NCI-H82 treated with DMSO at 0.1 percent for 48 hours (cell line): ENCODE data around the gene ANGEL1.
A peak's percentile ranks its signal among the peaks of the same experiment; 100 is the strongest.

Experiments
- DNase-seq: peaks from one replicate; lab custom pipeline; 2025; ENCODE audit not compliant: unreplicated experiment; lab: John Stamatoyannopoulos, UW

The ANGEL1 gene

GRCh38 chr14:76820700-76821099, 8.0 kb upstream of the ANGEL1 start:
- no peak for DNase-seq

DNA sequence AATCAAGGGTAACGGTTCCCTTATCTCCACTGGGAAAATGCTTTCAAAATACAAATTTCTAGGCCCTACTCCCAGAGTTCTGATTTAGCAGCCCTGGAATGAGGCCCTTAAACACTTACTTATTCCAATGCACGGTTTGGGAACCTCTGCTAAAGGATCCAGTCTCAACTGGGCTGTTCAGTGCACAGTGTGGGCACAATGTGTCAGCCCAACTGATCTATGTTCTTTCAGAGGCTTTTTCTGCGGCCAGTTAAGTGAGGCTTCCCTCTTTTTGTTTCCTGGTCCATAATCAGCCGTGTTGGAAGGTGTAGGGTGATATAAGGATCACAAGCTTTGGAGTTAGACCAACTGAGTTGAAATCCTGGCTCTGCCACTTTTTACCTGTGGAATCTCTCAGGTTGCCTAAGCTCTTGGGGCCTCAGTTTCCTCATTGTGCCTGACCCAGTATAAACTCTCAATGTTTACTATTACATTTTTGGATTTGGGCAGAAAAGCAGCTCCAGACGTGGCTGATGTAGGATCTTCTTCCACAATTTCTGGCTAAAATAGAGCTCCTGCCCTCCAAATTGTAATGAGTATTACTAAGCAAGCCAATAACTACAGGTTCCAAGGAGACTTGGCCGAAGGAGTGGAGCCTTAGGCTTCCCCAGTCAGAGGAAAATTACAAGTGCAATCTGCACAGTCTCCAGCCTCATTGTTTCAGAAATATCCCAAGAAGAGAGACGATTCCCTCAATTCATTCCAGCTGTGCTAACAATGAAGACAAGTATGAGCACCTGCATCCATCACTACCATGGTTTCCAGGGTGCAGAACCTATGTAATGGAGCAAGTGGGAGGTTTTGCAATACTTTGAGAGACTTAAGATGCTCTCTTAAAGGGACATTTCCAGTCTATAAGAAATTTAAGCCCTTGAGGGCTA, 2.3 kb upstream of the ANGEL1 start:
- DNase-seq: no peak

- DNase-seq: no peak
These were observed 625 bp downstream of the ANGEL1 start for GRCh38 chr14:76812093-76812421.

DNA sequence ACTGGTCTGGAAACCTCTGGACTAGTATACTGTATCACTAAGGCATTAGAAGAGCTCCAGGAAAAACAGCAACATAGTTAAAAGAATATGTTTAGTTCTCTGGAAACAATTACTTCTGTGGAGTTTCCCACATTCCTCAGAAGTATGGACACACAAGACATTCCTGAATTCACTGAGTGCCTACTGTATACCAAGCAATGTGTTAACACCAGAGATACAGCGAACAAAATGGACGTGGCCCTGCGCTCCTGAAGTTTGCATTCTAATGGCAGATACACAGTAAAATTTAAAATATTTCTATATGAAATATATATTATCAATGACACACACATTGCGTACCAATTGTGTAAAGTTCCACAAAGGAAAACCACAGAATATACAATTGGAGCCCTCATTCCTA, 1.1 kb downstream of the ANGEL1 start:
- DNase-seq: no peak

DNA sequence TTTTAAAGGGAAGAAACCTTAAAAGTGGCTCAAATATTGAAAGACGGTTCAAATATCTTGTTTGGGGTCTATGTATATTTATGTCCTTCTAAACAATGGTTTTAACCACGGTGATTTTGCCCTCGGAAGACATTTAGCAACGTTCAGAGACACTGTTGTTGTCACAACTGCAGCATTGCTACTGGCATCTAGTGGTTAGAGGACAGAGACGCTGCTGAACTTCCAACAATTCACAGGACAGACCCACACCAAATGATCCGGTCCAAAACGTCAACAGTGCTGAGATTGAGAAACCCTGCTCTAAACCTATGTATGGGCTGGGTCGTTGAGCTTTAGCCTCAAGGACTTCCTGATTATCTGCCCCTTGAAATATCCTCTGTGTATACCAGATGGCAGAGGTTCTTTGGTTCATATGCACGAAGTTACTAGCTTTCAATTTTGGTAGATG, 1.7 kb downstream of the ANGEL1 start:
- no peak for DNase-seq

- no peak for DNase-seq
These were observed 2.2 kb downstream of the ANGEL1 start for GRCh38 chr14:76810525-76810924.

DNA sequence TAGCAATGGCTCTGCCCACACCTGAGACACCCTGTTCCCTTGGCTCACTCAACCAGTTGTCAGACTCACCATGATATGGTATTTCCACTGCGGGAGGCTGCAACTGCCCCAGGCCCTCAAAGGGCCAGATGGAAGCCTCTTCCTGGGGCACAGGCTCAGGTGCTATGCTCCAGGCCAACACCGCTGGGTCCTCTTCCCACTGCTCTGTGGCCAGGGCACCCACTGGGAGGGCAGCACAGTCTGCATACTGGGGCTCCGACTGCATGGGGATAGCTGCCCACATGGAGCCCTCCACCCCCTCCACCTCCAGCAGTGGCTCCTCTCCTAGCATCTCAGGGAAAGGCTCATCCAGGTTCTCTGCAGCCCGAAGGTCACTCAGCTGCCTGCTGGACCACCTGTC, 3.7 kb downstream of the ANGEL1 start:
- DNase-seq: no peak

DNA sequence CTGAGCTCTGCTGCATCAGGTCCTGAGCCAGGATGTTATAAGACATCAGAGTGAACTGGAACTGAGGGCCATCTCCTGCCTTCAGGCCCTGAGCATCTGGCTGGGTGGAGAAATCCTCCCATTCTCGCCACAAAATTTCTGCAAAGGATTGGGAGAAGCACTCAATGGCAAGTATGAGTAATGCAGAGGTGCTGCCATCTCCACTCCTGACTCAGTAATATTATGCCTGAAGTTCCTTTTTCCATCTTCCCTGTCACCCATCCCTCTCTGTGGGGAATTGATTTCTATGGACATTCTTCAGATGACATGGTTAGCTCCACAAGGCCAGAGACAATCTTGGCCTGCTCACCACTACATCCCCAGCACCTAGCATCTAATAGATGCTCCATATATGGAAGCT, 4.7 kb downstream of the ANGEL1 start:
- DNase-seq: no peak

- no peak for DNase-seq
These were observed 6.2 kb downstream of the ANGEL1 start for GRCh38 chr14:76806446-76806845.

DNA sequence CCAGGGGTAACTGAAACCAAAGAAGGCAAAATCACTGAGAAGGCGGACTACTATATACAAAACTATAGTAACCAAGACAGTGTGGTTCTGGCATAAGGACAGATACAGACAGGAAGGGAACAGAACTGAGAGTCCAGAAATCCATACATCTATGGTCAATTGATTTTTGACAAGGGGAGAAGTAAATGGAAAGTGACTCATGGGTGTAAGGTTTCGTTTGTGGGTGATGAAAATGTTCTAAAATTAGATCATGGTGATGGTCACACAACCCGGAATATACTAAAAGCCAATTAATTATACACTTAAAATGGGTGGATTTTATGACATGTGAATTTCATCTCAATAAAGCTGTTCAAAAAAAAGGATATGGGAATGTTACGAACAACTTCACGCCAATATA, 18.7 kb downstream of the ANGEL1 start:
- no peak for DNase-seq

DNA sequence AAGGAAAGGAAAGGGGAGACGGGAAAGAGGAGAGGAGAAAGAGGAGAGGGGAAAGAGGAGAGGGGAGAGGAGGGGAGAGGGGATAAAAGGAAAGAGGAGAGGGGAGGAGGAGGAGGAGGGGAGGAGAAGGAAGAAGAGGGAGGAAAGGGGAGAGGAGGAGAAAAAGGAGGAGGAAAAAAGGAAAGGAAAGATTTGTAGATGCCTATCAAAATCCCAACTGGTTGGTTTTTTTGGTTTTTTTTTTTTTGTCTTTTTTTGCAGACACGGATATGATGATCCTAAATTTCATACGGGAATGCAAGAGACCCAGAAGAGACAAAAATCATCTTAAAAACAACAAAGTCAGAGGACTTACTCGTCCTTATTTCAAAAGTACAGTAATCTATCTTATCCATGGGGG, 19.4 kb downstream of the ANGEL1 start:
- DNase-seq: no peak

- DNase-seq: no peak
These were observed 20.3 kb downstream of the ANGEL1 start for GRCh38 chr14:76792422-76792821.

DNA sequence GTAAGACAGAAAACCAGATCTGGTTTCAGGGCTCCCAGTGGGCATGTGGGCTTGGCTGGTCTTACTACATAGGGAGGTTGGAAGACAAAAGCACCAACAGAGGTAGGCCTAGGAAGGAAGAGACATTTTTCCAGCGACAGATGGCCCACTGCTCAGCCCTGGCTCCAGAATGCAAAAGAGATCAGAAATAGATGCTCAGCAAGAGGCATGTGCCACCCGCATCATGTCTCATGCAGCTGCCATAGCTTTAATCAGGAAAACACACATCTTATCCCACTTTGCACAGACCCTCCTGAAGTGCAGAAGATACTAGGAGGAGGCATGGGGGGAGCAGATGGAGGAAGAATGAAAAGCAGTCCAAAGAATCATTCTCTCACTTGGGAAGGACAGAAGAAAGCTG, 26.1 kb downstream of the ANGEL1 start:
- no peak for DNase-seq

- peak; percentile 58 for DNase-seq
These were observed 27.8 kb downstream of the ANGEL1 start for GRCh38 chr14:76784881-76785280.

DNA sequence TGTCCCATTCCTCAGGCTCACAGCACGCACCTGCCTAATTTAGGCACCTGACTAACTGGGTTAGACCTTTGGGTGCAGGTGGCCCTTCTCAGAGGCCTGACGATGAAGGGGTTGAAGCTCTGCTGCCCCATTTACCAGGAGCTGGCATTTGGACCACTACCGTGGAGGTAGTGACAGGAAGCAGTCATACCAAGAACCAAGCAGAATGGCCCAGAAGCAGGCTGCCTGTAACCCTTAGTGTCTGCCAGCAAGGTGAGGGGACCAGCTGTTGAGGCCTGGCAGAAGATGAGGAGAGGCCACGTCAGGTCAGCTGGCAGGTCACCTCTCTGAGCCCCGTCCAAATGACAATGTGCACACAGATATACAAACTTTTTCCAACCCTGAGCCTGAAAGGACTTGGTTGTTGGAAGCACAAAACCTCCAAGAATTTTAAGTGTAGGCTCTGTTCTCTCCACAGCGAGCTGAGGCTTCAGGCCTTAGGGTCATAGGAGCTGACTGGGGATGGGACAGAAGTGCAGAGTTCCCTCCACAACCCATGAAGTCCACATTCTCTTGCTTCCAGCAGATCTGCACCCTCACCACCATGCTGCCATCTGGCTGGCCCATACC, 28.3 kb downstream of the ANGEL1 start:
- no peak for DNase-seq

DNA sequence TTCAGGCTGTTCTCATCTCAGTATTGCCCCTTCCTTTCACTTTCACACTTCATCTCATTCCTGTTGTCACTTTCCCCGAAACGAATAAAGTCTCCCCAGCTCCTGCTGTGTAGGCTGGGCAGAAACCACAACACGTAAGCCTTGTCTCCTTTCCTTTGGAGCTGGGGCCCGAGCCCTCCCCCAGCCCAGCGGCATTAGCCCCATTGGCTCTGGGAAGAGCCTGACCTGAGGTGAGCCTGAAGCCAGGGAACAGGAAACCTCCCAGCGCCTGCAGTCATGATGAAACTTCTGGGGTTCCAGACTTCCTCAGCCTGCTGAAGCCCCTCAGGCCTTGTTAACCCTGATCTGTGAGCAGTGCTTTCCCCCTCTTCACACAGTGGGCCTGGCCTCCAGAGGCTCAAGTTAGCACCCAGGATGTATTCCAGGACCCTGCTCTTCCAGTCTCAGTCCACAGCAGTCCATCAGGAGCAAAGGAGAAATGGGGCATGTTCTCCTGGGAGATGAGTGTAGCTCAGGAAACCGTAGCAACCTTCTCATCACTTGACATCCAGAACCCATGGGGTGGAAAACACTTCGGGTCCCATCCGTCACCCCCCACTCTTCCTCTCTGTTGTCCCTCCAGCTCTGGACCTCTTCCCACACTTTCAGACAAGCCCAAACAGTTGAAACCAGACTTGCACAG, 29.7 kb downstream of the ANGEL1 start:
- DNase-seq: no peak

- DNase-seq: no peak
These were observed 30.4 kb downstream of the ANGEL1 start for GRCh38 chr14:76782115-76782884.

GRCh38 chr14:76781648-76782051, 31.0 kb downstream of the ANGEL1 start:
- DNase-seq: no peak

DNA sequence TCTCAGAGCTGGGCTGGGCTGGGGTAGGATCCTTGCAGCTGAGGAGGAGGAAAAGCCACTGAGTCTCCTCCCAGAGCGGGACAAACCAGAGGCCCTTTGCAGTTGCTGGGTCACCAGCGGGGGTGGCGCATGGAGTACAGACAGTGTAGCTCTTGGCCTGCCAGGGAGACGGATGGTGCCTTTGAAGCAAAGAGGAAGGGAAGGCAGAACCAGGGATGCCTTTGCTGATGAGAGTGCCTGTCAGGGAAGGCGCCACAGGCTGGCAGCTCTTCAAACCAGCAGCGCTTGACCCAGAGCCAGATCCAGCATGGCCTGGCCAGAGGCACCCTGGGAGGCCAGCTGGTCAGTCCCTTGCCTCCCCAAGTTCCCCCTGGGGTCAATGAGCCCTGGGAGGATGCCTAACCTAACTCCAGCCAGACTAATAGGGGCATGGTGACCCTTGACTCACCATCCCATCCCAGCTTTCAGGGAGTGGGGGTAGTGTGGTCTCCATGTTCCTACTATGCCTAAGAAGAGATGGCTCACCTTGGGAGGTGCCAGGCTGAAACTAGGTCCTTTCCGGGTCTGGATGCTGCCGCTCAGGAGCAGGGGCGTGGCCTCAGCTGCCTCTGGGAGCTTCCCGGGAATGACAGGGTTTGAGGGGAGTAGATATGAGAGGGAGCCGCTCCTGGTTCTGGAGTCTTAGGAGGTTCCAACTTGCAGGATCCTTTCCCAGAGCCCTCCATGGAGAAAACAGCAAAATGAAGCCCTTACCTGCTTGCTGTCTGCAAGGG, 31.6 kb downstream of the ANGEL1 start:
- no peak for DNase-seq

- DNase-seq: no peak
These were observed 32.3 kb downstream of the ANGEL1 start for GRCh38 chr14:76780360-76780759.

- DNase-seq: no peak
These were observed 32.7 kb downstream of the ANGEL1 start for GRCh38 chr14:76780058-76780345.
